HEK293T (cell line): ENCODE data around the gene P2RY2.

ENCODE experiments used
- BHLHE40 ChIP-seq: fragments of 450-650 bp; IDR thresholded peaks from 2 replicates; pipeline ENCODE4 v1.6.1; 2016; ENCODE audit warnings: mild to moderate bottlenecking, moderate library complexity, borderline replicate concordance
- L3MBTL2 ChIP-seq: fragments of 450-650 bp; conservative IDR thresholded peaks from 2 replicates; pipeline ENCODE4 v1.6.1; 2016; ENCODE audit warnings: mild to moderate bottlenecking
- SUZ12 ChIP-seq: fragments of 450-650 bp; IDR thresholded peaks from 2 replicates; pipeline ENCODE4 v1.6.1; 2016; ENCODE audit warnings: mild to moderate bottlenecking

DNA sequence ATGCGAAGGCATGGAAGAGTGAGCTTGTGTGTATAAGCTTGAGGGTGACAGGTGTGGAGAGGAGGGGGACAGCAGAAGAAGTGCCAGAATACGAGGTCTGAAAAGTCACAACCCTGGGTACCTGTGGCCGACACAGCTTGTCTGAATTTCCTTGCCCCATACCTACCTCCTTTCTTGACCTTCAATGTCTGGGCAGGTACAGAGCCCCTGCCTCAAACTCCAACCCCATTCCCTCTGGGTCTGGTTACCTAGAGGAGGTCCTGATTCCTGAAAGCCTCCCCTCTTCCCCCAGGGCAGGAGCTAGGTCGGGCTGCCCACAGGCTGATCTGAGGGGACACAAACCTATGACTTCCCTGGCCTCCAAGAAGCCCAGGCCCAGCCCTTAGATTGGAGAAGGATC is 39.4 kb upstream of the P2RY2 start:
- TF ChIP-seq SUZ12: no peak
- TF ChIP-seq L3MBTL2: no peak
- no peak for TF ChIP-seq BHLHE40
